Germinal center (tissue), 1 donor: ENCODE measurements around the gene BCLAF1.
"Not testable (repeated sequence)": the region's sequence is repeated elsewhere in the genome, so short reads cannot be mapped to it uniquely, and the experiment has no call there.

ENCODE experiments used
- DNase-seq: peaks from one replicate; pipeline ENCODE4 v3.0.0; 2012; ENCODE audit warnings: mixed read lengths, low spot score

The BCLAF1 gene

DNA sequence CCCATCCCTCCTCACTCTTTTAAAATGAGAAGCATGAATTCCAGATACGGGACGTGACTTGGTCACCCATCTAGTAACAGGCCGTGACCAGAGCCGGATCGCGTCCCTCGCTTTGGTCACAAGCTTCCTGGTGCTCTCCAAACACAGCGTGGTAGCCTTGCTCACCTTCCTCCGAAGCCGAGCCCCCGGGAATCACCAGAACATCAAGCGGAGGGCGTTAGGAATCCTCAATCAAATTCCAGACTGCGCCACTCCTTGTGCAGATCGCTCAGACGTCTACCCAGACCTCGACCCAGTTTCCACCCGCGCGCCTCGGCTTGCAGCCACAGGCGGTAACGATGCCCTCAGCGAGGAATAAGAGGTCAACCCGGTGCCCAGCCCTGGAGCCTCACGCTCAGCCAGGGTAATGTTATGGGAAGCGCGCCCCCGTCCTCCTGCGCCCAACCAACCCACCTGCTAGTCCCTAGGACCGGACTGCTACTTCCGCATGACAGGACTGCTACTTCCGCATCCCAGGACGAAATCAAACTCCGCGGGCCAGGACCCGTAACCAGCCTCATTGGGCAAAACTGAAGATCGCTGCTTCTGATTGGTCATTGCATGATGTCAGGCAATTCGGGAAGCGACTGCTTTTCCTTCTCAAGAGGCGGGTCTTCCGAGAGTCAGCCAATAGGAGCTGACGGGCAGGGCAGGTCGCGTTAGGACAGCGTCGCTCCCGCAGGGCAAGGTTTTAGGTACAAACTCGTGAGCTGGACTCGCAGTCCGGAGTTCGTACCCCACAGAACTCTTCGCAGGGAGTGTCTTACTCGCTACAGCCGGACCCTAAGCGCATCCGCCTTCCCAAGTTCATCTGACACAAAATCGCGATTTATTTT, 39.6 kb downstream of the BCLAF1 start, which contains the start of gene MTFR2:
Gene MTFR2 (minus strand): TSS at position 501 of the 875 bp plus-strand sequence. CDS start 1,212 bp downstream, outside the sequence.
- peak; percentile 99 for DNase-seq

DNA sequence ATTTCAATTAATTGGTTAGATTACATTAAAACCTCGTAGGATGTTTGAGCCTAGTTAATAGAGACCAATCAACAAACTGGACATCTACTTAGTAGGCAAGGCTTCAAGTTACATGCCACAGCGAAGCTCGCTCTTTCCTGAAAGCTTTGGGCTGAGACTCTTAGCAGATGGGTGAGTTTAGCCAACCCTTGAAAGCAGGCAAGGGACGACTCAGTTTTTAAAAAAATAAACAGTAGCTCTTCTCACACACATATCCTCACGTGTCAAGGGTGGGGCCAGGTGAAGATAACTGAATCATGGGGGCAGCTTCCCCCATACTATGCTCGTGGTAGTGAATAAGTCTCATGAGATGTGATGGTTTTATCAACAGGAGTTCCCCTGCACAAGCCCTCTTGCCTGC, 40.3 kb downstream of the BCLAF1 start:
- no peak for DNase-seq

DNA sequence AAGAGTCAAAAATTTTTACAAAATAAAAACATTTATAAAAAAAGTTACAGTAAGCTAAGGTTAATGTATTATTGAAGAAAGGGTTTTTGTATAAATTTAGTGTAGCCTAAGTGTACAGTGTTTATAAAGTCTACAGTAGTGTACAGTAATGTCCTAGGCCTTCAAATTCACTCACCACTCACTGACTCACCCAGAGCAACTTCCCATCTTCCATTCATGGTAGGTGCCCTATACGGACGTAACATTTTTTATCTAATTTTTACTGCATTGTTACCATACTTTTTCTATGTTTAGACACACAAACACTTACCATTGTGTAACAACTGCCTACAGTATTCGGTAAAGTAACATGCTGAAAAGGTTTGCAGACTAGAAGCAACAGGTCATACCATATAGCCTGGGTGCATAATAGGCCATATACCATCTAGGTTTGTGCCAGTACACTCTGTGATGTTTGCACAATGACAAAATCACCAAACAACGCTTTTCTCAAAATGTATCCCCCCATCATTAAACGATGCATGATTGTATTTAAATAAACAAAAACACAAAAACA, 45.5 kb downstream of the BCLAF1 start:
- DNase-seq = no peak

DNA sequence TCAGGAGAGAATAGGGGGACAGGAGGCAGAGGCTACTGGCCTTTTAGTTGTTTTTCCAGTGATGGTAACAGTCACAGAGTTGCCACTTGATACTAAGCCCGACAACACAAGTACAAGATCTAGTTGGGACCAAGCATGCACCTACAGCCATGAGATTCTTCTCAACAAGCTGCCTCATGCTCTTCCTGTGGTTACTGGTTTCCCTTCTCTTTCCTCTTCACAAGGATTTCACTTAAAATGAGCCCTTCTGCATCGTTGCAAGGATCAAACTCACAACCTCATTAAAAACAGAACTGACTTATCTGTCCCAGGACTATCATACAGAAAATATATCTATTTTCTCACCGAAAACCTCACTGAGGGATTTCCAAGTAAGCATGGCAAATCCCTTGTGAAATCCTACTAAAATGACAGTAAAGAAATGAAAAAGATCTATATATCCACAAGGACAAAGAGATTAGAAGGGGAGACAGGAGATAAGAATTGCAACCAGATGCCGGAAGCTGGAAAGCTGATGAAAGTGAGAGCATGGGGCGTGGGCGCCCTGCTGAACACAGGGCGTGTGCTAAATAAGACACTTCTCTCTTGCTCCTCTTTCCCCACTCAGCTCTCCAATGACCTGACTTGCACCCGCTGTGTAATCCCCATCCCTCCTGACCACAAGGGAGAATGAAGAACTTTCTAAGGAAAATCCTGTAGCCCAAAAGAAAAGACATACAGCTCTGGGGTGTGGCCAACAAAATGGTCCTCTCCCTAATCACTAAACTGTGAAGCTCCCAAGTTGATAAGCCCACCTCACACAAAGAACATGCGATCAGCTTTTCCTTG, 53.0 kb downstream of the BCLAF1 start:
- DNase-seq = no peak

DNA sequence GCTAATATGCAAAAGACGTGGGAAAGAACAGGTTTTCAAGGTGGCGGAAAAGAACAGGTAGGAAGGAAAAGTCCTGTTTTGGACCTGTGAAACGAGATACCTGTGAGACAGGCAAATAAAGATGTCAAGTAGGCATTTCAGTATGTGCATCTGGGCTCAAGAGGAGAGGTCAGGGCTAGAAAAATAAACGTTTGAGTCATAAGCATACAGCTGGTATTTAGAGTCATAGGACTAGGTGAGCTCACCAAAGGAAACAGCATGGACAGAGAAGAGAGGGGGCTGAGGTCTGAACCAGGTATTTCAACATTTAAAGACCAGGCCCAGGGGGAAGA, 54.4 kb downstream of the BCLAF1 start:
- DNase-seq = no peak

- DNase-seq = no peak
Observed at GRCh38 chr6:136232701-136233100, 56.9 kb downstream of the BCLAF1 start.

DNA sequence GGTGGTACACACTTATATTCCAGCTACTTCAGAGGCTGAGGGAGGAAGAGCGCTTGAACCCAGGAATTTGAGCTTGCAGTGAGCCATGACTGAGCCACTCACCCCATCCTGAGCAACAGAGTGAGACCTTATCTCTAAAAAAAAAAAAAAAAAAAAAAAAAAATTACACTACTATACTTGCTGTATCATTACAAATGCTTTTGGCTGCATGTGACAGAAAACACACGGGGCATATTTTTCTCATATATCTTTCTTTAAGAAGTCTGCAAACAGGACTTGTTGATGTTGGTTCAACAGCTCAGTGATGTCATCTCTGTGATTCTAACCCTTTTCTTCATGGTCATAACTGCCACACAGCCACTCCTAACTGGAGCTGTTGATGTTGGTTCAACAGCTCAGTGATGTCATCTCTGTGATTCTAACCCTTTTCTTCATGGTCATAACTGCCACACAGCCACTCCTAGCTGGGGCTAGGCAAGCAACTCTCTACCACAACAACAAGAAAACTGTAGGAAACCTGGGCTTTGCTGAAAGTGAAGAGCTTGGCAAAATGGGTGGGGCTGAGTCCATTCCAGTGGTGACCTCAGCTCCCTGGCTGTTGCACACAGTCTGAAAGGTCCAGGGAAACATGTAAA, 59.3 kb downstream of the BCLAF1 start:
- no peak for DNase-seq

DNA sequence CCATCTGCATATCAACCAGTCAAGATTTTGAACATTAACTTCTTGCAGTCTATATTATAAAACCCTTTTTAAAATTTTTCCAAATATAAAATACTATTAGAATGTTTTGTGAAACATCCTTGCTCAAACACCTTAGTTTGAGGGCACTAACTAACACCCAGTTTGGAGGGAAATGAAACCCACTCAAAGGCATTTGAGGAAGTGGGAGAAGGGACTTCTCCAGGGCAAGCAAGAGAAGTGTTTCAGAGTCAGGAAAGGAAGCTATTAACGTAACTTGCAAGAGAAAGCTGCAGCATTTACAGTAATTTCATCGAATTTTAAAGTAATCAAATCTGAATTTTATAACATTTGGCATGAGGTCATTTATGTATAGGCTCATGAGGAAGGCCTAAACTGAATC, 60.8 kb downstream of the BCLAF1 start:
- peak; percentile 26 for DNase-seq

GRCh38 chr6:136226674-136227377, 62.8 kb downstream of the BCLAF1 start:
- DNase-seq = no peak

DNA sequence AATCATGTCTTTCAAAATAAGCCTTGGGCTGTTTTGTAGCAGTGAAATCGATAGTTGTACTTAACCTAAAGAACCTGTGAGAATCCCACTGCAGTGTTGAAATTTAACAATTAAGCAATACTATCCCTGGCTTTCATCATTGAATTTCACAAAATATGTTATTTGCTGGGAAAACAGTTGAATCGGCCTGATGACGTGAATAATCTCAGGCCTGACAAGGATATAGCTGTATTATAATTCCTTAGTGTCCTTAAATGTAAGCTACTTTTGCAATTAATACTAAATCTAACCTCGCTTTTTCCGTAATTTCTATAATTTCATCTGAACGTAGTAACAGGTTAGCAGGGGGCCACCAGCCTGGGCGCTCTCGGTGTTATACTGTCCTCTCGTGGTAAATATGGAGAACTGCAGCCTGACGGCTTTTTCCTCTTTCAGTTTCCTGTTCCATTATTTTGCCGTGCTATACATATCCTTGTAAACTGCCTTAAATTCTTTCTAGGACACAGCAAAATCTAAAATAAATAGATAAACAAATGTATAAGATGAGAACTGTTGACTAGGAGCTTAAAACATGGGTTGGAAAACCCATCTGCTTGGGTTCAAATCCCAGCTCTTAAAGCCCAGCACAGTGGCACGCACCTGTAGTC, 63.5 kb downstream of the BCLAF1 start:
- DNase-seq = peak; percentile 69

- no peak for DNase-seq
Observed at GRCh38 chr6:136225496-136225895, 64.2 kb downstream of the BCLAF1 start.

- DNase-seq = not testable (repeated sequence)
Observed at GRCh38 chr6:136224974-136225373, 64.7 kb downstream of the BCLAF1 start.

GRCh38 chr6:136216503-136217401, 72.9 kb downstream of the BCLAF1 start:
- no peak for DNase-seq

DNA sequence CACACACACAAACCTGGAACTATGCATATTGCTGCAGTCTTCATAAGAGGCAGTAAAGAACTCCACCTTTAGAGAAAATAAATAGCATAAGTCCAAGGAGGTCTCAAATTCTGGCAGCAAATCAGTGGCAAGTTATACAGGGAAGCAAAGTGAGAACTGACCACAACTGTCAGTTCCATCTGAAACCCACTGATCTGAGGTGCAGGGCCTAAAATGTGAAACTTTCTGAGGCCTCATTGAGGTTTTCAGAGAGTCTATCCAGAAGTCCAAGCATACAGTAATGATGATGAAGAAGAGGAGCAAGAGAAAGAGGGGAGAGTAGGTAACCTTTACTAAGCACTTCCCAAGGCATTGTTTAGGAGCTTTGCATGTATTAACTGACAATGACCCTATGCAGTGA, 75.8 kb downstream of the BCLAF1 start:
- DNase-seq = no peak

GRCh38 chr6:136213012-136213539, 76.6 kb downstream of the BCLAF1 start:
- DNase-seq = no peak

DNA sequence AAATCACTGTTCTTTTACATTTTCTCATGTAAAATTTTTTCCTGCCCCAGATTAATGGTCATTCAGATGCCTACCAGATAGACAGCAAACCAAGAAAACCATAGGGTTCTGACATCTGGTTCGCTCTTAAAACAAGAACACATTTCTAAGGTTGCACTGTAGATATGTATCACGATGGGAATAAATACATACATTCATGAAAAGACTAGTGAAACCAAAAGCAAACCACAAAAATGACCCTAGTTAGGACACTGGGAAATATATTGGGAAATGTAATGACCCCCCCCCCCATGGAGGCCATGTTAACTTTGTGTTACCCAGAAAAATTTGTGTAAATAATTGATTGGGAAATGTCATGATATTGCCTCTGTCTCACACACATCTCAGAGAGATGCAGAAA, 77.0 kb downstream of the BCLAF1 start:
- no peak for DNase-seq

DNA sequence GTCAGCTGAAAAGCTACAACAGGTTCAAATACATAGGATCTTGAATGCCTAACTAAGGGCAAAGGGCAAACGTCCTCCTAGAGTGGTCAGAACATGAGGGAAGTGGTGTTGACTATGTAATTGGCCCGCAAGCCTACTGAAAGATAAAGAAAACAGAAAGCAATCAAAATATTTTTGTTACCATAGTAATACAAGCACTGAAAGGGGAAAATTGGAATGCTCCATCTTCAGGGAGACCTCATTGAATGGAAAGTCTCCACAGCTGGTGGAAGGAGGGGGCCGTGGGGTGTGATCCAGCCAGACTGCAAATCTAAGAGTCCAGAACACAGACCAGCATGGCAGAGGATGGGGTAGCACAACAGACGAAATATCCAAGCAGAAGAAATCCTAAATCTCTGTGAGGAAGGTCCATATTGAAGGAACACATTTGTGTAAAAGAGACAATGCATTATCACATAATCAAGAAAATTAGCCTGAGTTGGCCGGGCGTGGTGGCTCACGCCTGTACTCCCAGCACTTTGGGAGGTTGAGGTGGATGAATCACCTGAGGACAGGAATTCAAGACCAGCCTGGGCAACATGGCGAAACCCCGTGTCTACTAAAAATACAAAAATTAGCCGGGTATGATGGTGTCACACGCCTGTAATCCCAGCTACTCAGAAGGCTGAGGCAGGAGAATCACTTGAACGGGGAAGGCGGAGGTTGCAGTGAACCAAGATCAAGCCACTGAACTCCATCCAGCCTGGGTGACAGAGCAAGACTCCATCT, 79.1 kb downstream of the BCLAF1 start:
- no peak for DNase-seq

DNA sequence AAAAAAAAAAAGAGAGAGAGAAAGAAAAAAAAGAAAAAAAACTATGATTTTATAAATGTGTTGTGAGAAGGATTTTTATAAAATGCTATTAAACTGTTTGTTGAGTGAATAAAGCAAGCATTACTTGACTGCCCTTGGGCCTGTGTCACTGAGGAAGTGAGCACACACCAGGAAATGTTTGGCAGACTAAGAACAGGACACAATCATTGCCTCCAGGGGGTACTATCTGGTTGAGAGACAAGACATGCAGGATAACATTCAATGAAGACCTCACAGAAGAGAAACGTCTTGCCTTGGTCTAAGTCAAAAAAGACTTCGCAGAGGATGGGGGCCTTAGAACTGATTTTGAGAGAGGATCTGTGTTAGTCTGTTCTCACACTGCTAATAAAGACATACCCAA, 80.2 kb downstream of the BCLAF1 start:
- no peak for DNase-seq

DNA sequence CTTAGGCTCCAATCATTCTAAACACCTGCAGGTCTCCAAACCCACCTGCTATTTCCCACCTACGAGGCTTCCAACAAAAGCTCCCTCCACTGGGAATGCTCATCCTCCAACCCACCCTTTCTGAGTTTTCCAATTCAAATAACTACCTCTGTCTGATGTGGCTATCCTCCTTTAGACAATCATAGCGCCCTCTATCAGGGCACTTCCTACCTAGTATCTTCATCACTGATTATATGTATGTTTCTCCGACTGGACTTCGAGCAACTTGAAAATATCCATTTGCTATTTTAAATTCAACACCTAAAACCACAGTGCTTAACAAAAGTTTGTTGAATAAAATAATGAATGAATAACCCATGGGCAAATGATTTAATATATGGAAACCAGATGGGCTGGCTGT, 80.9 kb downstream of the BCLAF1 start:
- no peak for DNase-seq
